GM19324 (cell line): ENCODE measurements around the gene C19orf33.

ENCODE experiments used
- ATAC-seq: cut with Tn5 transposase; IDR thresholded peaks from one replicate; pipeline ENCODE4 v1.9.1; 2021; ENCODE audit warnings: mild to moderate bottlenecking, moderate library complexity; ENCODE audit not compliant: unreplicated experiment, low FRiP score

The C19orf33 gene

GRCh38 chr19:38308006-38308766, 4.1 kb downstream of the C19orf33 start:
- ATAC-seq, result no peak

- ATAC-seq, result no peak
Observed at GRCh38 chr19:38308926-38309614, 5.0 kb downstream of the C19orf33 start.

- no peak for ATAC-seq
Observed at GRCh38 chr19:38309615-38310278, 5.7 kb downstream of the C19orf33 start.

- no peak for ATAC-seq
Observed at GRCh38 chr19:38310279-38310670, 6.2 kb downstream of the C19orf33 start.

- no peak for ATAC-seq
Observed at GRCh38 chr19:38310986-38311385, 6.9 kb downstream of the C19orf33 start.

- ATAC-seq, result peak; percentile 87
Observed at GRCh38 chr19:38315657-38316476, 11.8 kb downstream of the C19orf33 start, which contains the start of gene YIF1B. Gene YIF1B (minus strand): TSS chr19:38315947. CDS start chr19:38315917, 30 bp downstream.

- peak; percentile 3 for ATAC-seq
Observed at GRCh38 chr19:38316477-38317067, 12.5 kb downstream of the C19orf33 start.

GRCh38 chr19:38317104-38317612, 13.1 kb downstream of the C19orf33 start:
- ATAC-seq, result no peak

- no peak for ATAC-seq
Observed at GRCh38 chr19:38318660-38319059, 14.6 kb downstream of the C19orf33 start.

- no peak for ATAC-seq
Observed at GRCh38 chr19:38319421-38320258, 15.6 kb downstream of the C19orf33 start, which contains the start of gene KCNK6. Gene KCNK6 (plus strand): TSS chr19:38319845. CDS start chr19:38319951, 106 bp downstream.

GRCh38 chr19:38320969-38321339, 16.9 kb downstream of the C19orf33 start:
- no peak for ATAC-seq

- no peak for ATAC-seq
Observed at GRCh38 chr19:38321646-38322196, 17.7 kb downstream of the C19orf33 start.

GRCh38 chr19:38323291-38323690, 19.2 kb downstream of the C19orf33 start:
- ATAC-seq, result no peak

- no peak for ATAC-seq
Observed at GRCh38 chr19:38324431-38324830, 20.4 kb downstream of the C19orf33 start.

- ATAC-seq, result no peak
Observed at GRCh38 chr19:38326591-38326990, 22.5 kb downstream of the C19orf33 start.

- no peak for ATAC-seq
Observed at GRCh38 chr19:38329651-38330050, 25.6 kb downstream of the C19orf33 start.

- ATAC-seq, result no peak
Observed at GRCh38 chr19:38331728-38332127, 27.7 kb downstream of the C19orf33 start.

- no peak for ATAC-seq
Observed at GRCh38 chr19:38333245-38333644, 29.2 kb downstream of the C19orf33 start.
